SJCRH30 (cell line): Measurements from ENCODE around the gene GPC5. TPM values are rescaled to one million over a fixed set of nuclear protein-coding genes. Genes with fewer than 3 reads are reported as not detected.
A peak's percentile ranks its signal among the peaks of the same experiment; 100 is the strongest.

Source experiments
- DNase-seq, 2 experiments: peaks; one replicate each; pipeline ENCODE4 v3.0.0-alpha.2; 2015 to 2020
- H3K27ac ChIP-seq: fragments of 250-450 bp; sonication (Bioruptor Pico); 2 replicates; pipeline ENCODE4 v1.5.1; 2020; ENCODE audit warnings: mild to moderate bottlenecking, moderate library complexity
- H3K27me3 ChIP-seq: fragments of 250-450 bp; sonication (Bioruptor Pico); 2 replicates; pipeline ENCODE4 v1.5.1; 2020; ENCODE audit warnings: mild to moderate bottlenecking, moderate library complexity
- H3K36me3 ChIP-seq: fragments of 250-450 bp; sonication (Bioruptor Pico); 2 replicates; pipeline ENCODE4 v1.5.1; 2020; ENCODE audit warnings: mild to moderate bottlenecking, moderate library complexity
- H3K4me1 ChIP-seq: fragments of 250-450 bp; sonication (Bioruptor Pico); 2 replicates; pipeline ENCODE4 v1.5.1; 2020; ENCODE audit warnings: mild to moderate bottlenecking, moderate library complexity
- H3K4me3 ChIP-seq: fragments of 250-450 bp; sonication (Bioruptor Pico); 2 replicates; pipeline ENCODE4 v1.5.1; 2020; ENCODE audit warnings: mild to moderate bottlenecking, moderate library complexity
- H3K9me3 ChIP-seq: fragments of 250-450 bp; sonication (Bioruptor Pico); replicated peaks from 2 replicates; pipeline ENCODE4 v1.5.1; 2020; ENCODE audit warnings: mild to moderate bottlenecking, moderate library complexity
- total RNA-seq: library from RNA; depleted of rRNA; stranded (reverse); fragments of >200 nt; shearing (Covaris generic); gene quantifications from 2 replicates; pipeline ENCODE4 v1.2.3, GENCODE V29; 2014

GPC5 gene
- total RNA-seq, 1 experiment from 2014 or later, result 0.49 TPM

DNA sequence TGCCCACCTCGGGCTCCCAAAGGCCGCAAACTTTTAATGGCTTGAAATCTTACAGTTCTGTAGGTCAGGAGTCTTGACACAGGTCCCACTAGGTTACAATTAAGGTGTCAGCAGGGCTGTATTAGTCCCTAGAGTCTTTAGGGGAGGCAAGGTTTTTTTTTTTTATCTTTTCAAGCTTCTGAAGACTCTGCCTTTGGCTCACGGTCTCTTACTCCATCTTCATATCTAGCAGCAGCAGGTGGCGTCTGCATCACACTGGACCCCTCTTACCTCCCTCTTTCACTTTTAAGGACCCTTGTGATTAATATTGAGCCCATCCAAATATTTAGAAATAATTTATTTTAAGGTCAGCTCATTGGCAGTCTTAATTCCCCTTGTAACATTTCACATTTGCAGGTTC is 39.3 kb upstream of the GPC5 start:
- peaks cover 3% of the 10 kb centered on the region; the same call in 1 of the 2 replicates for H3K27me3 ChIP-seq
- no peak for DNase-seq
- H3K4me1 ChIP-seq, result no peaks in the 10 kb centered on the region
- no peak overlapping the region for H3K27ac ChIP-seq
- H3K9me3 ChIP-seq, result no peaks in the 10 kb centered on the region
- H3K4me3 ChIP-seq, result no peak overlapping the region
- H3K36me3 ChIP-seq, result peaks cover 37% of the 10 kb centered on the region

DNA sequence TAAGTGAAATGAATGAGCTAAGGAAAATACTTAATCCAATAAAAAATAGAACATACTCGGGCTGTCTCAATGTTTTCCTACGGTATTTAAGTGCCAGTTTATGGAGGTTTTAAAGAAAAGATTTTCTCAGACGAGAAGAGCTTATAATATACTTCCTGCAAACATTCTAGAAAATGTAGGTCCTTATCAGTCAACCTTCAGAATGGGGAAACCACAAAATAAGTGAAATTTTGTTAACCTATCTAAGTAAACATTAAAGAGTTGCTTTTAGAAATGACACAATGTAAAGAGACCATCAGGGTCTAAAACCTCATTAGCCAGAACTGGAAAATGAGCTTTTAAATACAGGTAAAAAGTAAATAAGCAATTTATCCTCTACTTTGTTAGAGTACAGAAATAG is 38.8 kb upstream of the GPC5 start:
- Histone ChIP-seq H3K27me3 (peaks cover 3% of the 10 kb centered on the region; the same call in 1 of the 2 replicates), H3K4me1 (no peaks in the 10 kb centered on the region), H3K4me3 (no peak overlapping the region), H3K36me3 (peaks cover 31% of the 10 kb centered on the region), H3K9me3 (no peaks in the 10 kb centered on the region), H3K27ac (no peak overlapping the region)
- DNase-seq, result no peak

DNA sequence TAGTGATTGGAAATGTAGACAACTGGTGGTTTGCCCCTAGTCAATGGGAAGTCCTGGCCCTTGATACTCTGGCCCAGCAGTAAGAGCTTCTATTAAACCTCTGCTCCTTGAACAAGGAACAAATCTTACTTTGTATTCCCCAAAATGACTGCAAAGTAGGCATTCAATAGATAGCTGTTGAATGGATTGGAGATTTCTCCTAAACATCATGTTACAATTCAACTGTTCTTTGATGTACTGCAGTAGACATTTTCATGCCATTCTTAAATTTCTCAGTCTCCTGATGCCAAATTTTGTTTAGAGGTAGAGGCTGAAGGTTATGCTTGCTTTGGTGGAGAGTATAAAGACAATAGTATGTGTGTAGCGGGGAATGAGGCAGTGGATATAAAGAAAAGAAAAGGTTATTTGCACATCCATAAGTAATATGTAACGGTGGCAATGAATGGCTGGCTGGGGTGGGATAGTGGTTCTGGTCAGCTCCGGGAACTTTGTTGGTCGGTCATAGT is 38.1 kb upstream of the GPC5 start:
- Histone ChIP-seq H3K27me3 (peaks cover 3% of the 10 kb centered on the region; the same call in 1 of the 2 replicates), H3K4me3 (no peak overlapping the region), H3K27ac (no peak overlapping the region), H3K9me3 (no peaks in the 10 kb centered on the region), H3K36me3 (peaks cover 25% of the 10 kb centered on the region), H3K4me1 (no peaks in the 10 kb centered on the region)
- no peak for DNase-seq

DNA sequence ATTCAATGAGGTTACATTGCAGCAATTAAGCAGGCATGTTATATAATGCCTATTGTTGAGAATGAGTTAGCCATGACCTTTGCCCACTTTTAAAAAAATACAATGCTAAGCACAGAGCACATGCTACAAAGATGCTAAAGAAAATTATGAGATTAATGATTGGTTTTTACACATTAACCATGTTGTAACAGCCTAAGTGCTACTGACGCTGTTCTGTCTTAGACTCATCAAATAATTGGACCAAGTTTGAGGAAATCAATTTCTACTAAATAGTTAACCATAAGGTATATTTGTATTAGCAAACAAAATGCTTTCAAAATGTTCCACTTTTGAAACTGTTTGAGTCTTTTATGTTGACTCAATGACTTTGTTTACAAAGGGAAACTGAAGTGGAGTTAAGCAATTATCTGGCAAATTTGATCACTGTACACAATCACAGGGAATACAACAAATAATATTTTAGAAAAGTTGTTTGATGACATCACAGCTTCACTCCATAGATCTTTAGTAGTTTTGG is 36.6 kb upstream of the GPC5 start:
- no peaks in the 10 kb centered on the region for H3K9me3 ChIP-seq
- peaks cover 11% of the 10 kb centered on the region for H3K36me3 ChIP-seq
- H3K27me3 ChIP-seq, result 0 out of 2 replicates have a peak, but pooled peaks cover 3% of the 10 kb centered on the region
- H3K4me1 ChIP-seq, result no peaks in the 10 kb centered on the region
- DNase-seq, result no peak
- H3K27ac ChIP-seq, result no peak overlapping the region
- no peak overlapping the region for H3K4me3 ChIP-seq

GRCh38 chr13:91362908-91363307 is 35.5 kb upstream of the GPC5 start:
- Histone ChIP-seq H3K27me3 (0 out of 2 replicates have a peak, but pooled peaks cover 3% of the 10 kb centered on the region), H3K36me3 (peaks cover 6% of the 10 kb centered on the region), H3K4me3 (no peak overlapping the region), H3K27ac (no peak overlapping the region), H3K9me3 (no peaks in the 10 kb centered on the region), H3K4me1 (no peaks in the 10 kb centered on the region)
- DNase-seq, result no peak

- Histone ChIP-seq H3K4me1 (no peaks in the 10 kb centered on the region), H3K9me3 (no peaks in the 10 kb centered on the region), H3K4me3 (no peak overlapping the region), H3K27me3 (no peaks in the 10 kb centered on the region), H3K36me3 (no peaks in the 10 kb centered on the region), H3K27ac (no peak overlapping the region)
- DNase-seq, result no peak
Observed at GRCh38 chr13:91368101-91368500, 30.3 kb upstream of the GPC5 start.

GRCh38 chr13:91368676-91369440 is 29.6 kb upstream of the GPC5 start:
- no peak for DNase-seq
- H3K4me1 ChIP-seq, result no peaks in the 10 kb centered on the region

GRCh38 chr13:91369441-91369831 is 29.0 kb upstream of the GPC5 start:
- Histone ChIP-seq H3K27me3 (no peaks in the 10 kb centered on the region), H3K36me3 (no peaks in the 10 kb centered on the region), H3K4me1 (no peaks in the 10 kb centered on the region), H3K27ac (no peak overlapping the region), H3K4me3 (no peak overlapping the region), H3K9me3 (no peaks in the 10 kb centered on the region)
- DNase-seq, result no peak

More at GRCh38 chr13:91368676-91369440, 29.6 kb upstream of the GPC5 start:
- Histone ChIP-seq H3K27ac (no peak overlapping the region), H3K9me3 (no peaks in the 10 kb centered on the region), H3K4me3 (no peak overlapping the region), H3K27me3 (no peaks in the 10 kb centered on the region), H3K36me3 (no peaks in the 10 kb centered on the region)

DNA sequence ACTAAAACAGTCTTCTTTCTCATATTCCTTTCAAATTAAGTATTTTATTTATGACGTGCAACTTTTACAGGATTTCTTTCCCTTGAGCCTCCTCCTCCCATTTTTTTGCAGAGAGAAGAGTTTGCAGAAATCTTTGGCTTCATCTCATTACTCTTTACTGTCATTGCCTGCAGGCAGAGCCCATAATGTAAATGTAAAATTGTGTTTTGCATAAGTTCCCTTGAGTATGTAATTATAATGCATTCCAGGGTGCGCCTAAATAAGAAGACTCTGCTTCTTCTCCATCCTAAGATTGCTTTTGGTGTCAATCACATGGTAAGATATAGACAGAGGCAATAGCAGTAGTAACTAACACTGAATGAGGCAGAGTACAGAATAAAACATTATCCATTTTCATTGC is 27.9 kb upstream of the GPC5 start:
- H3K4me3 ChIP-seq, result no peak overlapping the region

DNA sequence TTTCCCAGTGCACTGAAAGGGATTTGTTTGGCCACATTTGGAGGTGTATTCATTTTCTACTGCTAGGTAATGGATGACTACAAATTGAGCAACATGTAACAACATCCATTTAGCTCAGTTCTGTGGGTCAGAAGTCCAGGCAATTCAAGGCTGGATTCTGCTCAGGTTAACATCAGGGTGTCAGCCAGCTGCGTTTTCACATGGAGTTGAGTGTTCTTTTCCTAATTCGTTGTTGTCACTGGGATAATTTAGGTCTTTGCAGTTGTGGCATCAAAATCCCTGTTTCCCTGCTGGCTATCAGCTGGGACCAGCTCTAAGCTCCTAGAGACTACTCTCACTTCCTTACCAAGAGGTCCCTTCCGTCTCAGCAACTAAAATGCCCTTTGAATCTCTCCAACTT is 25.5 kb upstream of the GPC5 start:
- no peak overlapping the region for H3K27ac ChIP-seq
- no peaks in the 10 kb centered on the region for H3K36me3 ChIP-seq
- no peak overlapping the region for H3K4me3 ChIP-seq
- no peaks in the 10 kb centered on the region for H3K4me1 ChIP-seq
- DNase-seq, result no peak
- H3K9me3 ChIP-seq, result no peaks in the 10 kb centered on the region
- H3K27me3 ChIP-seq, result no peaks in the 10 kb centered on the region

More for the DNA sequence above, 27.9 kb upstream of the GPC5 start:
- H3K27me3 ChIP-seq, result no peaks in the 10 kb centered on the region
- H3K36me3 ChIP-seq, result no peaks in the 10 kb centered on the region
- DNase-seq, result no peak
- H3K27ac ChIP-seq, result no peak overlapping the region
- H3K4me1 ChIP-seq, result no peaks in the 10 kb centered on the region
- no peaks in the 10 kb centered on the region for H3K9me3 ChIP-seq

GRCh38 chr13:91375116-91375729 is 23.2 kb upstream of the GPC5 start:
- H3K4me1 ChIP-seq, result no peaks in the 10 kb centered on the region
- no peaks in the 10 kb centered on the region for H3K9me3 ChIP-seq
- H3K27ac ChIP-seq, result no peak overlapping the region
- no peaks in the 10 kb centered on the region for H3K36me3 ChIP-seq
- no peak overlapping the region for H3K4me3 ChIP-seq
- no peaks in the 10 kb centered on the region for H3K27me3 ChIP-seq
- peak in 1 of 2 experiments; percentile 39 for DNase-seq

- DNase-seq, result peak in 1 of 2 experiments; percentile 44
- H3K36me3 ChIP-seq, result no peaks in the 10 kb centered on the region
- no peaks in the 10 kb centered on the region for H3K4me1 ChIP-seq
- no peaks in the 10 kb centered on the region for H3K9me3 ChIP-seq
- no peaks in the 10 kb centered on the region for H3K27me3 ChIP-seq
- no peak overlapping the region for H3K4me3 ChIP-seq
- H3K27ac ChIP-seq, result no peak overlapping the region
Observed at GRCh38 chr13:91381371-91381770, 17.1 kb upstream of the GPC5 start.

DNA sequence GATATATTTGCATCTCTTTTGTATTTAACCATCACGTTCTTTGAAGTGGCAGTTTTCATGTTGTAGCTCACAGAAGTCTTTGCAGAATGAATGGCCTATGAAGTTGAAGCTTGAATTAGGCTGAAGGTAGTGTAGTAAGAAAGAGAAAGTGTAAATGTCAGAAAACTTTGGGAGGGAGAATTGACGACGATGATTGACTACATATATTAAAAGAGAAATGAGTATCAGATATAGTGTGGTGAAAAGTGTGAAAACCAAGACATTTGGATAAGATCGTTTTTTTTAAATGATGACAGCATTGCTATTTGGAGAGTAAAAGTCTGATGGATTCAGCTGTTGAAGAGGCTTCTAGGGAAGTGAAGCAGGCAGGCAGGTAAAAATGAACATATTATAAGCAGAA is 14.6 kb upstream of the GPC5 start:
- H3K4me1 ChIP-seq, result no peaks in the 10 kb centered on the region

GRCh38 chr13:91384896-91385295 is 13.5 kb upstream of the GPC5 start:
- Histone ChIP-seq H3K4me1 (no peaks in the 10 kb centered on the region), H3K27ac (no peak overlapping the region), H3K4me3 (no peak overlapping the region), H3K27me3 (no peaks in the 10 kb centered on the region), H3K36me3 (no peaks in the 10 kb centered on the region), H3K9me3 (no peaks in the 10 kb centered on the region)
- DNase-seq, result no peak

More for the DNA sequence above, 14.6 kb upstream of the GPC5 start:
- Histone ChIP-seq H3K4me3 (no peak overlapping the region), H3K36me3 (no peaks in the 10 kb centered on the region), H3K9me3 (no peaks in the 10 kb centered on the region), H3K27ac (no peak overlapping the region), H3K27me3 (no peaks in the 10 kb centered on the region)
- no peak for DNase-seq

GRCh38 chr13:91389186-91389585 is 9.2 kb upstream of the GPC5 start:
- no peaks in the 10 kb centered on the region for H3K36me3 ChIP-seq
- no peak for DNase-seq
- H3K27ac ChIP-seq, result no peak overlapping the region
- no peaks in the 10 kb centered on the region for H3K4me1 ChIP-seq
- H3K9me3 ChIP-seq, result no peaks in the 10 kb centered on the region
- no peaks in the 10 kb centered on the region for H3K27me3 ChIP-seq
- H3K4me3 ChIP-seq, result no peak overlapping the region
